GM21526 (cell line): Measurements from ENCODE around the gene CHST15.

ENCODE experiments used
- ATAC-seq: cut with Tn5 transposase; IDR thresholded peaks from one replicate; pipeline ENCODE4 v1.9.1; 2021; ENCODE audit warnings: moderate library complexity; ENCODE audit not compliant: unreplicated experiment, low FRiP score

CHST15 gene

GRCh38 chr10:124068929-124069328 is 24.5 kb downstream of the CHST15 start:
- no peak for ATAC-seq

DNA sequence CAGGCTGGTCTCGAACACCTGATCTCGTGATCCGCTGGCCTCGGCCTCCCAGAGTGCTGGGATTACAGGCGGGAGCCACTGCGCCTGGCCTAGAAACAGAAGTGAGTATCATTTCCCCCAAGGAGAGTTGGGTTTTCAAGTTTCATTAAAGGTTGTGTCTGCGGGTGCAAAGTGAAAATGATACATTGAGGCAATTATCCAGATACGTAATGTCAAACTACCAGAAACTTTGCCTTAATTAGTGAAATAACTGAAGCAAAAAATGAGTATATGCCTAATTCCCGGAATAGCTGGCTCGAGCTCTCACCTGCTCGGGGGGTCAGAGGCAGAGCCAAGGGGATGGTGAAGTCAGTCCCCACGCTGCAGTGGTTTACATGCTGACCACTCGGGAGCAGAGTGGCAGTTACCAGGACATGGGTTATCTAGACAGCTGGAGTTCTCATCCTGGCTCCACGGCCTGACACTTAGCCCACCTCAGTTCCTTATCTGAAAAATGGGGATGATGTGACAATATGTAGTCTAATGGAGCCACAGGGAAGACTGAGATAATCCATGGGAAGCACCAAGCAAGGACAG is 25.5 kb downstream of the CHST15 start:
- ATAC-seq = no peak

GRCh38 chr10:124066781-124067714 is 26.4 kb downstream of the CHST15 start:
- no peak for ATAC-seq

DNA sequence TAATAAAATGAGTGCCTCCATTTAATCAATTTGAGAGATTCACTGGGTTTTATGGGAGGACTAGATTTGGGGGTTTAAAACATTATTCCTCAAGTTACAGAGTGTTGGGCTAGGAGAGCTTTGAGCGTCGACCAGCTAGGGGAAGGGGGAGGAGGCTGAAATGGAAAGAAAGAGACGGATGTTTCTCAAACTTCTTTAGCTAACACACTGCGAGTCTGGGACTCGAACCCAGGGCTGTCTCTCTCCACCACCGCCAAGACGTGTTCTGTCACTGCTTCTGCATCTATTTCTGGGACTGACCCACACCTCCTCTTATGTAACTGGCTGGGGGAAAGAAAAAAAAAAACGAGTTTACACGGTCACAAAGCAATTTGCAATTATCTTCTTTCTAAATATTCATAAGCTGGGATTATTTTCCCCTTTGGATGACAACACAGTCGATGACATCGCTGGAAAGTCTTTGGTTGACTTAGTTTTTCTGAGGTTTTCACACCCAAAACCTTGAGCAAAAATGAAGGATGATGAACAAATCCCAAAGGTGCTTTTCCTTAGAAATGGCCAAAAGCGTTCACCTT is 27.2 kb downstream of the CHST15 start:
- ATAC-seq = no peak

DNA sequence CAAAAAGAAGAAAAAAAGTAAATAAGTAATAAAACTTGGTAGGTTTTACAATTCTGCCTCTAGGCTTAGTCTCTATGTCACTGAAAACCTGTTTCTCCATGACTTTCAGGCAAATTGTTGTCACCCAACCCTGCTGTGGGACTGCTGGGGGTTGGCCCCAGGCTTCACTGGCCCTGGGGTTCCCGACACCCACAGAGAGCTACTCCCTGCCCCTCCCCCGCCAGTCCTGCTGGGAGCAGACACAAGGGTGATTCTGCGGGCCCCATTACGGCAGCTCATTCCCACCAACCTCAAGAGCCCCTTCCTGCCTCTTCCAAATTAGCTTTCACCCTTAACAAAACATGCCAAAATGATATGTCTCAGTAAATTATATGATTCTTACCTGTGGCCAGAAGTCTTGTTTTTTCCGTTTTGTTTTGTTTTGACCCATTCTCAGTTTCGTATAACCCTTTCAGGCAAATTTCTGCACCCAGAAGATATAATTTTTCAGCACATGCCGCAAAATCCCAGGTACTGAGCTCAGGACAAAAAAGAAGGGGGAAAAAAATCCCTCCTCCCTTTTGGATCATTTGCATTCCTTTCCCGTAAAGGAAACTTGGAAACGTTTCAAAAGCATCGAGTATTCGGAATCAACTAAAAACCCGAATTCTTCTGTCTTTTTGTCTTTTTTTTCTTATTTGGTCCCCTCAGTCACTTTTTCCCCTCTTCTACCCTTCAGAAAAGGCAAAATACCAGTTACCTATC is 27.8 kb downstream of the CHST15 start:
- no peak for ATAC-seq

DNA sequence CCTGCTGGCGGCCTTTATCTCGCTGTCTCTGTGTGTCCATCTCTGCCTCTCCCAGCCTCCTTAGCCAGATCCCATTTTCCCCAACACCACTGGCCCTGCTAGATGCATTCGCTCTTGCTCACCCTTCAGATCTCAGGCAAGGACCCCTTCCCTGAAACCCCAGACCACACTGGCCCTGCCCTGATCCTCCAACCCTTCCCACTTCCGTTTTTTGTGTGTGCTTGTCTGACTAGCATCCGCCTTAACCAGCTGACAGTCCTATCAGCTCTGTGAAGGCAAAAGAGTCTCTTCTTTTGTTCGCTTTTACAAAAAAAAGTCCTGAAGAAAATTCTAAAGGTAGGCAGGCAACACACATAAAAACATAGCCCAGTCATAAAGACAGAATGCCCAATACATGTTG is 28.7 kb downstream of the CHST15 start:
- ATAC-seq = no peak

- no peak for ATAC-seq
Observed at GRCh38 chr10:124063750-124064603, 29.4 kb downstream of the CHST15 start.

DNA sequence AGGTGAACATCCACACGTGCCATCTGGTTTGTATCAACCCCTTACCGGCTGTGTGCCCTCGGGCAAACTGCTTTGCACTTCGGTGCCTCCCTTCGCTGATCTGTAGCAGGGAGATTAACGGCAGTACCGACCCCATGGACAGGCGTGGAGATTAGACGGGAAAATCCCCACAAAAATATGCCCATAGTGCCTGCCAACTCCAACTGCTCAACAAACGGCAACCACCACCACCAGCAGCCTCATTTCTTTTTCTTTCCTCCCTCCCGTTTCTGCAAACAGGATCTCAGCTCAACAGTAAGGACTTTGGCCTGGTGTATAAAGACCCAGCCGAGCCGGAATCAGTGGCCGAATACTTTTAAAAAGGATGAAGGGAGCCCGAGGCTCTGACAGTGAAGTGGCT is 31.0 kb downstream of the CHST15 start:
- ATAC-seq = no peak

DNA sequence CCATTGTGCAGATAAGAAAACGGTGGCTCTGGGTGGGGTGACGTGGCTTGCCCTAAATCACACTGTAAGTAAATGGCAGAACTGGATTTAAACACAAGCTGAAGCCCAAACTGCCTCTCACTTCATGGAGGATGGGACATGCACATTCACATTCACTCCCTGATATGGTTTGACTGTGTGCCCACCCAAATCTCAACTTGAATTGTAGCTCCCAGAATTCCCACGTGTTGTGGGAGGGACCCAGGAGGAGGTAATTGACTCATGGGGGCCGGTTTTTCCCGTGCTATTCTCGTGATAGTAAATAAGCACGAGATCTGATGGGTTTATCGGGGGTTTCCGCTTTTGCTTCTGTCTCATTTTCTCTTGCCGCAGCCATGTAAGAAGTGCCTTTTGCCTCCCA is 32.4 kb downstream of the CHST15 start:
- ATAC-seq = no peak

- no peak for ATAC-seq
Observed at GRCh38 chr10:124060148-124060720, 33.2 kb downstream of the CHST15 start.

DNA sequence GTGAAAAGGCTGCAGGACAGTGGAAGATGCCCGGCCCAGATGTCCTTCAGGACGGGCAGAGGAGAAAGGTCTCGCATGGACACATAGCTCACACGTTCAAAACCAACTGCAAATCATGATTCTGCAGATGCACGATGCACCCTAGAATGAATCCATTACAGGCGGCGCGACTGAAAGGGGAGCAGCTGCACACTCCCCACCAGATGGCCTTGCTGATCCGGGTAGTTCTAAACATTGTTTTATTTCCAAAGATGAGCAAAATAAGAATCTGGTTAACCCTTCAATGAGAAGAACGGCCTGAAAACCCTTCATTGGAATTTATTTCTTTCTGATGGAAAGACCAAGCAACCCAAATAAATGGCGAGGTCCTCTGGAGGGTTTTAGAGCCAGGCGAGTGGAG is 33.8 kb downstream of the CHST15 start:
- no peak for ATAC-seq

DNA sequence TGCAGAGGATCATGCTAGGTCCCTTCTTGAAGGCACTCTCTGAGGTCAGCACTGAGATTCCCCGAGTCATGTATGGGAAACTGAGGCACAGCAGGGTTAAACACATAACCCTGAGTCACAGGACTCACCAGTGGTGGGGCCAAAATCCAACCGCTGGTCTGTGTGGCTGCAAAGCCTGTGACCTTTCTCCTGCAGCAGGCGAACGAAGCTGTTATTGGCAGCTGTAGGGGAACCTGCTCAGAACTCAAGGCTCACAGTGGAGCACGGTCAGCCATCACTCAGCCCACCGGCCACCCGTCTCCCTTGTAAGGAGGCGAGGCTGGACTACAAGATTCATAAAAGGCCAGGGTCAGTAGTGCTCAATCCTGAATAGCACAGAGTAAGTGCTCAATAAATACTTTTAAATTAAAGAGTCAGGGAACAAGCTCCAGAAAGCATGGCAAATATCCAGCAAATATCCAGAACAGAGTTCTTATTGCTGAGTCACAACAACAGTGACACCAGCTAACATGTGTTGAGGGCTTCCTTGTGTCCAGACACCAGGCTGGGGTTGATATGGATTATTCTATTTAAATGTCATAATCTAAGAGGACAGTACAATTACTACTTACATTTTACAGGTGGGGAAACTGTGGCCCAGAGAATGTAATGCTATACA is 34.9 kb downstream of the CHST15 start:
- no peak for ATAC-seq

DNA sequence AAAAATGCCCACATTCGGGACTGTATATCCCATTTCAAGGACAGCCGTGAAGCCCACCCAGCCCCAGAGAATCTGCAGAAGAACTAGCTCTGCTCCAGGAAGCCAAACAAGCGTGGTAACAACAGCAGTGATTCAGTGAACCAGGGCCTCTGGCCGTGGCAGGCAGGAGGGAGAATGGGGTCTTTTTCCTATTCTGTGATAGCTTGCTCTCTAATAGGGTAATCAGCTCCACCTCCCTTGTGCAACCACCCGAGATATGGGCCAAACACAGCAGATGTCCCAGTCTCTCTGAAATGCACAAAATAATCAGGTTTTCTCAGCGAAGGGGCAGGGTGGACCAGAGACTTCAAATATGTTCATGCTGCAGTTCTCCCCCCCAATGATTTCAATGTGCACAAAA is 35.8 kb downstream of the CHST15 start:
- ATAC-seq = no peak

GRCh38 chr10:124056337-124056980 is 36.9 kb downstream of the CHST15 start:
- no peak for ATAC-seq

GRCh38 chr10:124053971-124054370 is 39.4 kb downstream of the CHST15 start:
- no peak for ATAC-seq

DNA sequence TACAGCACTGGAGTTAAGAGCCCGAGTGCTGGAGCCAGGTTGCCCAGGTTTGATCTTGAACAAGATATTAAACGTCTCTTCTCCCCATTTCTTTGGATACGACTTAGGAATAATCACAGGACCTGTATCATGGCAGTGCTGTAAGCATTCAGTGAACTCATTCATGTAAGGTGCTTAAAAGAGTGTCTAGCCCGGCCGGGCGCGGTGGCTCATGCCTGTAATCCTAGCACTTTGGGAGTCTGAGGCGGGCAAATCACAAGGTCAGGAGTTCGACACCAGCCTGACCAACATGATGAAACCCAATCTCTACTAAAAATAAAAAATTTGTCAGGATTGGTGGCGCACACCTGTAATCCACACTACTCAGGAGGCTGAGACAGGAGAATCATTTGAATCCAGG is 40.8 kb downstream of the CHST15 start:
- ATAC-seq = no peak

GRCh38 chr10:124050021-124051015 is 43.1 kb downstream of the CHST15 start:
- no peak for ATAC-seq

DNA sequence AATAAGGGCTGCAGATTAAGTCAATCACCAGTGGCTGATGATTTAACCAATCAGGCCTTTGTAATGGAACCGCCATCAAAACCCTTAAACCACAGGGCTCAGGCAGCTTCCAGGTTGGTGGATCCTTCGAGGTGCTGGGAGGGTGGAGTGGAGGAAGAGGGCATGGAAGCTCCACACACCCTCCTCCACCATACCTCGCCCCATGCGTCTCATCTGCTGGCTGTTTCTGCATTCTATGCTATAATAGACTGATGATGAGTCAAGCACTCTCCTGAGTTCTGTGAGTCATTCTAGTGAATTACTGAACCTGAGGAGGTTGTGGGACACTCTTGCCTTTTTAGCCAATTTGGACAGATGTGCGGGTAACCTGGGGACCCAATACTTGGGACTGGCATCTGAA is 43.9 kb downstream of the CHST15 start:
- ATAC-seq = no peak
